Ascending aorta (tissue), 2 donors: Measurements from ENCODE around the gene PRELID3B. TPM values are rescaled to one million over a fixed set of nuclear protein-coding genes. Genes with fewer than 3 reads are reported as not detected.
A peak's percentile ranks its signal among the peaks of the same experiment; 100 is the strongest.

Experiments
- DNase-seq, 2 donors: peaks; one replicate each; pipeline ENCODE4 v3.0.0-alpha.2; 2019; ENCODE audit warnings: low spot score in 2 of 2
- H3K27ac ChIP-seq, 2 donors: fragments of 200-600 bp; sonication (generic); one replicate each; pipeline ENCODE4 v1.5.1; 2016 to 2017; ENCODE audit warnings: mild to moderate bottlenecking in 1 of 2
- H3K27me3 ChIP-seq: fragments of 200-600 bp; sonication (generic); one replicate; pipeline ENCODE4 v1.5.1; 2017
- H3K36me3 ChIP-seq, 2 donors: fragments of 200-600 bp; sonication (generic); one replicate each; pipeline ENCODE4 v1.5.1; 2016
- H3K4me1 ChIP-seq, 2 donors: fragments of 200-600 bp; sonication (generic); one replicate each; pipeline ENCODE4 v1.5.1; 2016 to 2017; ENCODE audit warnings: mild to moderate bottlenecking in 1 of 2
- H3K4me3 ChIP-seq, 2 donors: fragments of 200-600 bp; sonication (generic); one replicate each; pipeline ENCODE4 v1.5.1; 2016 to 2017; ENCODE audit warnings: mild to moderate bottlenecking in 1 of 2
- H3K9me3 ChIP-seq, 2 donors: fragments of 200-600 bp; sonication (generic); one replicate each; pipeline ENCODE4 v1.5.1; 2016
- CTCF ChIP-seq, 3 experiments: fragments of 200-600 bp in 2 of 3; fragments of 450-650 bp in 1 of 3; sonication (generic) in 2 of 3; IDR thresholded peaks; one replicate each; pipeline ENCODE4 v1.5.1; 2016 to 2019; ENCODE audit warnings: antibody characterized with exemption in 3 of 3, mild to moderate bottlenecking in 1 of 3, moderate library complexity in 1 of 3
- intact Hi-C: fragments of 100-400 bp; cut with DNase I; formaldehyde crosslinking; loops from one replicate; pipeline ENCODE4 v1.15.1; 2023
- total RNA-seq: library from RNA; depleted of rRNA; stranded (reverse); fragments of >200 nt; gene quantifications from one replicate; pipeline ENCODE4 v1.1.0, GENCODE V29; 2016

PRELID3B gene
- total RNA-seq, 1 donor from 2014 or later, result 13.4 TPM

- no peak overlapping the region for H3K27ac ChIP-seq
Measured at GRCh38 chr20:58985656-58986055, 56.9 kb downstream of the PRELID3B start.

GRCh38 chr20:58984691-58985090, 57.9 kb downstream of the PRELID3B start:
- Histone ChIP-seq H3K9me3 (no peaks in the 10 kb centered on the region), H3K4me3 (no peak overlapping the region), H3K36me3 (peaks cover 21 to 36% of the 10 kb centered on the region in 2 donors), H3K4me1 (peaks cover 3 to 15% of the 10 kb centered on the region in 2 donors), H3K27me3 (no peaks in the 10 kb centered on the region), H3K27ac (peak overlapping the region in 1 of 2 donors; percentile 3)
- intact Hi-C loops, result no loop called here
- no peak for TF ChIP-seq CTCF (IDR thresholded peaks at IDR 0.05)
- peak in 1 of 2 donors; percentile 31 for DNase-seq

More at GRCh38 chr20:58985656-58986055, 56.9 kb downstream of the PRELID3B start:
- intact Hi-C loops, result no loop called here
- H3K27me3 ChIP-seq, result no peaks in the 10 kb centered on the region
- peaks cover 30 to 46% of the 10 kb centered on the region in 2 donors for H3K36me3 ChIP-seq
- peaks cover 3 to 13% of the 10 kb centered on the region in 2 donors for H3K4me1 ChIP-seq
- peak in 1 of 2 donors; percentile 57 for DNase-seq
- H3K4me3 ChIP-seq, result no peak overlapping the region
- H3K9me3 ChIP-seq, result no peaks in the 10 kb centered on the region
- no peak for TF ChIP-seq CTCF (IDR thresholded peaks at IDR 0.05)

Other genes with a start within 250 kb of the PRELID3B start
- gene GNAS-AS1, start 191.9 kb downstream of the PRELID3B start, total RNA-seq, result not detected
- 663 TPM for gene GNAS, start 190.1 kb downstream of the PRELID3B start, total RNA-seq
- gene NELFCD, start 61.5 kb downstream of the PRELID3B start, total RNA-seq, result 20.8 TPM
- gene CTSZ, start 35.5 kb downstream of the PRELID3B start, total RNA-seq, result 342 TPM
- not detected for gene TUBB1, start 23.4 kb downstream of the PRELID3B start, total RNA-seq
- gene ATP5F1E, start 10.5 kb downstream of the PRELID3B start, total RNA-seq, result 12.7 TPM
- gene ZNF831, start 121.0 kb upstream of the PRELID3B start, total RNA-seq, result 0.53 TPM